H9 (cell line): ENCODE measurements around the gene TAGLN2. TPM values are rescaled to one million over a fixed set of nuclear protein-coding genes. Genes with fewer than 3 reads are reported as not detected.

Experiments
- DNase-seq: peaks from one replicate; pipeline ENCODE4 v3.0.0-alpha.2; 2017
- H2AFZ ChIP-seq: one replicate; pipeline ENCODE4 v1.6.1; 2013; ENCODE audit warnings: mild to moderate bottlenecking, low read length, control low read depth, moderate library complexity
- H2AK5ac ChIP-seq: 2 replicates; pipeline ENCODE4 v1.6.1; 2013; ENCODE audit warnings: low read length, control low read depth, mixed read lengths; ENCODE audit not compliant: insufficient read length
- H2BK120ac ChIP-seq: one replicate; pipeline ENCODE4 v1.6.1; 2013; ENCODE audit warnings: low read depth, mild to moderate bottlenecking, low read length, control low read depth, inconsistent platforms; ENCODE audit not compliant: poor library complexity, severe bottlenecking
- H2BK12ac ChIP-seq: 2 replicates; pipeline ENCODE4 v1.6.1; 2013; ENCODE audit warnings: low read length, control low read depth, mixed read lengths, low read depth; ENCODE audit not compliant: insufficient read length
- H2BK15ac ChIP-seq: 2 replicates; pipeline ENCODE4 v1.6.1; 2013; ENCODE audit warnings: low read depth, low read length, control low read depth
- H2BK20ac ChIP-seq: one replicate; pipeline ENCODE4 v1.6.1; 2013; ENCODE audit warnings: low read depth, mild to moderate bottlenecking, low read length, control low read depth, inconsistent platforms; ENCODE audit not compliant: poor library complexity, severe bottlenecking
- H2BK5ac ChIP-seq: 2 replicates; pipeline ENCODE4 v1.6.1; 2013; ENCODE audit warnings: low read length, control low read depth, mixed read lengths; ENCODE audit not compliant: insufficient read length
- H3K14ac ChIP-seq: 2 replicates; pipeline ENCODE4 v1.6.1; 2013; ENCODE audit warnings: low read length, control low read depth; ENCODE audit not compliant: insufficient read depth
- H3K18ac ChIP-seq: 2 replicates; pipeline ENCODE4 v1.6.1; 2013; ENCODE audit warnings: low read depth, mild to moderate bottlenecking, mixed read lengths, low read length, control low read depth; ENCODE audit not compliant: insufficient read length
- H3K23ac ChIP-seq: 2 replicates; pipeline ENCODE4 v1.6.1; 2013; ENCODE audit warnings: low read length, control low read depth, mixed read lengths, low read depth; ENCODE audit not compliant: insufficient read length
- H3K23me2 ChIP-seq: 2 replicates; pipeline ENCODE4 v1.6.1; 2013; ENCODE audit warnings: low read depth, mild to moderate bottlenecking, mixed read lengths, low read length, control low read depth; ENCODE audit not compliant: insufficient read length, poor library complexity, severe bottlenecking
- H3K27ac ChIP-seq: 2 replicates; pipeline ENCODE4 v1.5.1; 2013; ENCODE audit warnings: low read length, control low read depth, mixed read lengths, low read depth; ENCODE audit not compliant: insufficient read length
- H3K27me3 ChIP-seq: 2 replicates; pipeline ENCODE4 v1.6.1; 2013; ENCODE audit warnings: low read length, control low read depth, inconsistent platforms; ENCODE audit not compliant: insufficient read depth
- H3K4ac ChIP-seq: 2 replicates; pipeline ENCODE4 v1.6.1; 2013; ENCODE audit warnings: low read depth, mild to moderate bottlenecking, control low read depth, inconsistent platforms, low read length, moderate library complexity
- H3K4me1 ChIP-seq: 2 replicates; pipeline ENCODE4 v1.6.1; 2013; ENCODE audit warnings: low read length, control low read depth, inconsistent platforms; ENCODE audit not compliant: insufficient read depth
- H3K4me2 ChIP-seq: 2 replicates; pipeline ENCODE4 v1.6.1; 2013; ENCODE audit warnings: low read length, control low read depth, mixed read lengths; ENCODE audit not compliant: insufficient read length, insufficient read depth
- H3K56ac ChIP-seq: 2 replicates; pipeline ENCODE4 v1.6.1; 2013; ENCODE audit warnings: low read depth, mild to moderate bottlenecking, mixed read lengths, low read length, control low read depth; ENCODE audit not compliant: insufficient read length
- H3K79me1 ChIP-seq: 2 replicates; pipeline ENCODE4 v1.6.1; 2013; ENCODE audit warnings: low read depth, mild to moderate bottlenecking, moderate library complexity, low read length, control low read depth, inconsistent platforms; ENCODE audit not compliant: insufficient read depth, poor library complexity, severe bottlenecking
- H3K79me2 ChIP-seq: 2 replicates; pipeline ENCODE4 v1.6.1; 2013; ENCODE audit warnings: low read length, control low read depth, inconsistent platforms; ENCODE audit not compliant: insufficient read depth
- H3K9ac ChIP-seq: 2 replicates; pipeline ENCODE4 v1.6.1; 2013; ENCODE audit warnings: low read length, control low read depth, mixed read lengths; ENCODE audit not compliant: insufficient read length; ENCODE audit errors: extremely low read depth
- H3K9me3 ChIP-seq: one replicate; pipeline ENCODE4 v1.6.1; 2013; ENCODE audit warnings: low read depth, low read length, inconsistent platforms; ENCODE audit not compliant: control insufficient read depth
- H3T11ph ChIP-seq: one replicate; pipeline ENCODE4 v1.6.1; 2013; ENCODE audit warnings: mild to moderate bottlenecking, low read length, control low read depth, inconsistent platforms
- H4K20me1 ChIP-seq: one replicate; pipeline ENCODE4 v1.6.1; 2013; ENCODE audit not compliant: control insufficient read depth, insufficient read length, insufficient read depth
- H4K5ac ChIP-seq: 2 replicates; pipeline ENCODE4 v1.6.1; 2013; ENCODE audit warnings: low read depth, mild to moderate bottlenecking, mixed read lengths, low read length, control low read depth; ENCODE audit not compliant: insufficient read length
- H4K8ac ChIP-seq: replicated peaks from 2 replicates; pipeline ENCODE4 v1.6.1; 2013; ENCODE audit warnings: low read length, control low read depth, mixed read lengths, low read depth; ENCODE audit not compliant: insufficient read length
- H4K91ac ChIP-seq: 2 replicates; pipeline ENCODE4 v1.6.1; 2013; ENCODE audit warnings: low read depth, mild to moderate bottlenecking, moderate library complexity, mixed read lengths, low read length, control low read depth; ENCODE audit not compliant: insufficient read length
- H3K27ac Mint-ChIP-seq, 3 experiments: 2 replicates in 2 of 3; 3 replicates in 1 of 3; pipeline ENCODE4 v1.8.0; 2020 to 2021; ENCODE audit warnings: mixed read lengths in 3 of 3, mild to moderate bottlenecking in 1 of 3, moderate library complexity in 1 of 3
- H3K27me3 Mint-ChIP-seq: 2 replicates; pipeline ENCODE4 v1.8.0; 2021; ENCODE audit warnings: low read depth, mild to moderate bottlenecking, moderate library complexity, mixed read lengths
- H3K36me3 Mint-ChIP-seq, 3 experiments: 2 replicates in 2 of 3; 3 replicates in 1 of 3; pipeline ENCODE4 v1.8.0; 2020 to 2021; ENCODE audit warnings: low read depth in 3 of 3, mixed read lengths in 3 of 3; ENCODE audit not compliant: insufficient read depth in 1 of 3
- H3K4me1 Mint-ChIP-seq, 2 experiments: 2 replicates each; pipeline ENCODE4 v1.8.0; 2020; ENCODE audit warnings: mixed read lengths in 2 of 2
- H3K4me3 Mint-ChIP-seq, 2 experiments: 2 replicates in 1 of 2; 3 replicates in 1 of 2; pipeline ENCODE4 v1.8.0; 2020 to 2021; ENCODE audit warnings: mild to moderate bottlenecking in 2 of 2, mixed read lengths in 2 of 2, moderate library complexity in 1 of 2
- H3K9me3 Mint-ChIP-seq, 2 experiments: 2 replicates in 1 of 2; 3 replicates in 1 of 2; pipeline ENCODE4 v1.8.0; 2020; ENCODE audit warnings: mild to moderate bottlenecking in 2 of 2, mixed read lengths in 2 of 2, moderate library complexity in 1 of 2
- CTCF ChIP-seq: fragments of 200-600 bp; sonication (generic); conservative IDR thresholded peaks from 3 replicates; pipeline ENCODE4 v1.8.0; 2021; ENCODE audit warnings: antibody characterized with exemption, mild to moderate bottlenecking
- WGBS: extraction: QIAGEN DNeasy Blood & Tissue Kit; methylation state at CpG from one replicate; pipeline ENCODE4 v1.1.7; 2013; ENCODE audit warnings: missing lambda C conversion rate, low lambda C conversion rate, mixed read lengths; ENCODE audit not compliant: insufficient read length; ENCODE audit errors: extremely low coverage; 5-methylcytosine and 5-hydroxymethylcytosine counted together
- total RNA-seq: library from RNA; stranded (reverse); gene quantifications from 2 replicates; pipeline ENCODE4 v1.2.1, GENCODE V29; 2021

Gene TAGLN2
- total RNA-seq, 1 experiment from 2014 or later: 76.7 TPM

- H3K4me1 ChIP-seq: no peaks in the 10 kb centered on the region; the same call in 1 of the 2 replicates
- H3K27me3 ChIP-seq: no peaks in the 10 kb centered on the region
- Mint-ChIP-seq H3K4me3 (peak overlapping the region in 1 of 2 experiments; percentile 48; a peak in 1 of 5 replicates), H3K36me3 (peaks cover 8 to 13% (median 8%) of the 10 kb centered on the region in 3 experiments; a peak in 6 of 7 replicates), H3K27ac (no peak overlapping the region; a peak in 1 of 7 replicates), H3K4me1 (peaks cover 31 to 58% of the 10 kb centered on the region in 2 experiments), H3K27me3 (peaks cover 3% of the 10 kb centered on the region), H3K9me3 (no peaks in the 10 kb centered on the region)
- H3K27ac ChIP-seq: no peak overlapping the region
- H3K79me1 ChIP-seq: no peaks in the 10 kb centered on the region
- no peak overlapping the region for H2AK5ac ChIP-seq
- WGBS: no CpG with 5 or more reads among the region's 5 CpGs
- no peak overlapping the region for H3K4ac ChIP-seq
- H3K4me2 ChIP-seq: no peak overlapping the region
- H3K56ac ChIP-seq: no peak overlapping the region
- no peak overlapping the region for H4K5ac ChIP-seq
- no peaks in the 10 kb centered on the region for H4K20me1 ChIP-seq
- no peak overlapping the region for H3K23ac ChIP-seq
- no peak overlapping the region for H2BK15ac ChIP-seq
- no peak overlapping the region for H3K9ac ChIP-seq
- H3K79me2 ChIP-seq: no peaks in the 10 kb centered on the region
- no peak overlapping the region for H3T11ph ChIP-seq
- H3K14ac ChIP-seq: no peak overlapping the region
- no peak overlapping the region for H4K8ac ChIP-seq
- H3K23me2 ChIP-seq: peaks cover 10% of the 10 kb centered on the region
- no peak overlapping the region for H2AFZ ChIP-seq
- H2BK20ac ChIP-seq: no peak overlapping the region
- no peak for TF ChIP-seq CTCF
- H3K9me3 ChIP-seq: no peaks in the 10 kb centered on the region
- H3K18ac ChIP-seq: no peak overlapping the region
- H2BK5ac ChIP-seq: no peak overlapping the region
- no peak for DNase-seq
- H2BK12ac ChIP-seq: no peak overlapping the region
- no peak overlapping the region for H4K91ac ChIP-seq
- no peak overlapping the region for H2BK120ac ChIP-seq
These were observed 18.0 kb upstream of the TAGLN2 start for GRCh38 chr1:159943278-159943640.
